ENCODE measurements around the gene NEDD4.
A peak's percentile ranks its signal among the peaks of the same experiment; 100 is the strongest.

The NEDD4 gene

GRCh38 chr15:55990998-55991397 lies 2.4 kb downstream of the NEDD4 start:
- no peak overlapping the region for H3K4me3 ChIP-seq (replicated peaks; ENCODE audit: low read depth, low read length)
- peak; percentile 14 for DNase-seq (ENCODE audit: low read depth)
- no peak for TF ChIP-seq CTCF (IDR thresholded peaks at IDR 0.05; ENCODE audit: low read length, missing control alignments)

GRCh38 chr15:55990516-55990915 lies 2.9 kb downstream of the NEDD4 start:
- no peak overlapping the region for H3K4me3 ChIP-seq (replicated peaks; ENCODE audit: low read depth, low read length)
- DNase-seq (ENCODE audit: low read depth): no peak
- no peak for TF ChIP-seq CTCF (IDR thresholded peaks at IDR 0.05; ENCODE audit: low read length, missing control alignments)

- TF ChIP-seq CTCF (IDR thresholded peaks at IDR 0.05; ENCODE audit: low read length, missing control alignments): peak; percentile 8
- H3K4me3 ChIP-seq (replicated peaks; ENCODE audit: low read depth, low read length): no peak overlapping the region
- no peak for DNase-seq (ENCODE audit: low read depth)
Measured at GRCh38 chr15:55989383-55989782, 4.0 kb downstream of the NEDD4 start.

GRCh38 chr15:55981582-55982249 lies 11.7 kb downstream of the NEDD4 start:
- H3K4me3 ChIP-seq (replicated peaks; ENCODE audit: low read depth, low read length): no peak overlapping the region
- no peak for DNase-seq (ENCODE audit: low read depth)
- no peak for TF ChIP-seq CTCF (IDR thresholded peaks at IDR 0.05; ENCODE audit: low read length, missing control alignments)

GRCh38 chr15:55980511-55980910 lies 12.9 kb downstream of the NEDD4 start:
- no peak for DNase-seq (ENCODE audit: low read depth)
- H3K4me3 ChIP-seq (replicated peaks; ENCODE audit: low read depth, low read length): no peak overlapping the region
- TF ChIP-seq CTCF (IDR thresholded peaks at IDR 0.05; ENCODE audit: low read length, missing control alignments): no peak

- no peak for DNase-seq (ENCODE audit: low read depth)
- TF ChIP-seq CTCF (IDR thresholded peaks at IDR 0.05; ENCODE audit: low read length, missing control alignments): no peak
- no peak overlapping the region for H3K4me3 ChIP-seq (replicated peaks; ENCODE audit: low read depth, low read length)
Measured at GRCh38 chr15:55977231-55977630, 16.2 kb downstream of the NEDD4 start.

- no peak for DNase-seq (ENCODE audit: low read depth)
- no peak for TF ChIP-seq CTCF (IDR thresholded peaks at IDR 0.05; ENCODE audit: low read length, missing control alignments)
- no peak overlapping the region for H3K4me3 ChIP-seq (replicated peaks; ENCODE audit: low read depth, low read length)
Measured at GRCh38 chr15:55970286-55970685, 23.1 kb downstream of the NEDD4 start.
